ENCODE data around the gene VAMP2. TPM values are rescaled to one million over a fixed set of nuclear protein-coding genes. Genes with fewer than 3 reads are reported as not detected.

The VAMP2 gene
- total and polyA plus RNA-seq, 9 of the 15 experiments (the other 6 are each of a cell fraction or from before 2014, with no cell fraction given), result 2.3 to 31.8 (median 6.0) TPM

- TF ChIP-seq, protein P1, sequence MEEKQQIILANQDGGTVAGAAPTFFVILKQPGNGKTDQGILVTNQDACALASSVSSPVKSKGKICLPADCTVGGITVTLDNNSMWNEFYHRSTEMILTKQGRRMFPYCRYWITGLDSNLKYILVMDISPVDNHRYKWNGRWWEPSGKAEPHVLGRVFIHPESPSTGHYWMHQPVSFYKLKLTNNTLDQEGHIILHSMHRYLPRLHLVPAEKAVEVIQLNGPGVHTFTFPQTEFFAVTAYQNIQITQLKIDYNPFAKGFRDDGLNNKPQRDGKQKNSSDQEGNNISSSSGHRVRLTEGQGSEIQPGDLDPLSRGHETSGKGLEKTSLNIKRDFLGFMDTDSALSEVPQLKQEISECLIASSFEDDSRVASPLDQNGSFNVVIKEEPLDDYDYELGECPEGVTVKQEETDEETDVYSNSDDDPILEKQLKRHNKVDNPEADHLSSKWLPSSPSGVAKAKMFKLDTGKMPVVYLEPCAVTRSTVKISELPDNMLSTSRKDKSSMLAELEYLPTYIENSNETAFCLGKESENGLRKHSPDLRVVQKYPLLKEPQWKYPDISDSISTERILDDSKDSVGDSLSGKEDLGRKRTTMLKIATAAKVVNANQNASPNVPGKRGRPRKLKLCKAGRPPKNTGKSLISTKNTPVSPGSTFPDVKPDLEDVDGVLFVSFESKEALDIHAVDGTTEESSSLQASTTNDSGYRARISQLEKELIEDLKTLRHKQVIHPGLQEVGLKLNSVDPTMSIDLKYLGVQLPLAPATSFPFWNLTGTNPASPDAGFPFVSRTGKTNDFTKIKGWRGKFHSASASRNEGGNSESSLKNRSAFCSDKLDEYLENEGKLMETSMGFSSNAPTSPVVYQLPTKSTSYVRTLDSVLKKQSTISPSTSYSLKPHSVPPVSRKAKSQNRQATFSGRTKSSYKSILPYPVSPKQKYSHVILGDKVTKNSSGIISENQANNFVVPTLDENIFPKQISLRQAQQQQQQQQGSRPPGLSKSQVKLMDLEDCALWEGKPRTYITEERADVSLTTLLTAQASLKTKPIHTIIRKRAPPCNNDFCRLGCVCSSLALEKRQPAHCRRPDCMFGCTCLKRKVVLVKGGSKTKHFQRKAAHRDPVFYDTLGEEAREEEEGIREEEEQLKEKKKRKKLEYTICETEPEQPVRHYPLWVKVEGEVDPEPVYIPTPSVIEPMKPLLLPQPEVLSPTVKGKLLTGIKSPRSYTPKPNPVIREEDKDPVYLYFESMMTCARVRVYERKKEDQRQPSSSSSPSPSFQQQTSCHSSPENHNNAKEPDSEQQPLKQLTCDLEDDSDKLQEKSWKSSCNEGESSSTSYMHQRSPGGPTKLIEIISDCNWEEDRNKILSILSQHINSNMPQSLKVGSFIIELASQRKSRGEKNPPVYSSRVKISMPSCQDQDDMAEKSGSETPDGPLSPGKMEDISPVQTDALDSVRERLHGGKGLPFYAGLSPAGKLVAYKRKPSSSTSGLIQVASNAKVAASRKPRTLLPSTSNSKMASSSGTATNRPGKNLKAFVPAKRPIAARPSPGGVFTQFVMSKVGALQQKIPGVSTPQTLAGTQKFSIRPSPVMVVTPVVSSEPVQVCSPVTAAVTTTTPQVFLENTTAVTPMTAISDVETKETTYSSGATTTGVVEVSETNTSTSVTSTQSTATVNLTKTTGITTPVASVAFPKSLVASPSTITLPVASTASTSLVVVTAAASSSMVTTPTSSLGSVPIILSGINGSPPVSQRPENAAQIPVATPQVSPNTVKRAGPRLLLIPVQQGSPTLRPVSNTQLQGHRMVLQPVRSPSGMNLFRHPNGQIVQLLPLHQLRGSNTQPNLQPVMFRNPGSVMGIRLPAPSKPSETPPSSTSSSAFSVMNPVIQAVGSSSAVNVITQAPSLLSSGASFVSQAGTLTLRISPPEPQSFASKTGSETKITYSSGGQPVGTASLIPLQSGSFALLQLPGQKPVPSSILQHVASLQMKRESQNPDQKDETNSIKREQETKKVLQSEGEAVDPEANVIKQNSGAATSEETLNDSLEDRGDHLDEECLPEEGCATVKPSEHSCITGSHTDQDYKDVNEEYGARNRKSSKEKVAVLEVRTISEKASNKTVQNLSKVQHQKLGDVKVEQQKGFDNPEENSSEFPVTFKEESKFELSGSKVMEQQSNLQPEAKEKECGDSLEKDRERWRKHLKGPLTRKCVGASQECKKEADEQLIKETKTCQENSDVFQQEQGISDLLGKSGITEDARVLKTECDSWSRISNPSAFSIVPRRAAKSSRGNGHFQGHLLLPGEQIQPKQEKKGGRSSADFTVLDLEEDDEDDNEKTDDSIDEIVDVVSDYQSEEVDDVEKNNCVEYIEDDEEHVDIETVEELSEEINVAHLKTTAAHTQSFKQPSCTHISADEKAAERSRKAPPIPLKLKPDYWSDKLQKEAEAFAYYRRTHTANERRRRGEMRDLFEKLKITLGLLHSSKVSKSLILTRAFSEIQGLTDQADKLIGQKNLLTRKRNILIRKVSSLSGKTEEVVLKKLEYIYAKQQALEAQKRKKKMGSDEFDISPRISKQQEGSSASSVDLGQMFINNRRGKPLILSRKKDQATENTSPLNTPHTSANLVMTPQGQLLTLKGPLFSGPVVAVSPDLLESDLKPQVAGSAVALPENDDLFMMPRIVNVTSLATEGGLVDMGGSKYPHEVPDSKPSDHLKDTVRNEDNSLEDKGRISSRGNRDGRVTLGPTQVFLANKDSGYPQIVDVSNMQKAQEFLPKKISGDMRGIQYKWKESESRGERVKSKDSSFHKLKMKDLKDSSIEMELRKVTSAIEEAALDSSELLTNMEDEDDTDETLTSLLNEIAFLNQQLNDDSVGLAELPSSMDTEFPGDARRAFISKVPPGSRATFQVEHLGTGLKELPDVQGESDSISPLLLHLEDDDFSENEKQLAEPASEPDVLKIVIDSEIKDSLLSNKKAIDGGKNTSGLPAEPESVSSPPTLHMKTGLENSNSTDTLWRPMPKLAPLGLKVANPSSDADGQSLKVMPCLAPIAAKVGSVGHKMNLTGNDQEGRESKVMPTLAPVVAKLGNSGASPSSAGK (IDR thresholded peaks at IDR 0.05), result peak; percentile 87
- TF ChIP-seq ARID1B (IDR thresholded peaks at IDR 0.05) (no peak), E2F6 (IDR thresholded peaks at IDR 0.05; ENCODE audit: borderline replicate concordance in 1 of 2, extremely low read depth in 1 of 2, insufficient read depth in 1 of 2, insufficient read length in 1 of 2, low read depth in 1 of 2, low read length in 1 of 2, poor library complexity in 1 of 2, severe bottlenecking in 1 of 2) (peak; percentile 81 to 96), MAZ (CRISPR knock-in tag; conservative IDR thresholded peaks at IDR 0.05 in 1 of 2, IDR thresholded peaks at IDR 0.05 in 1 of 2) (no peak; a peak in 2 of 4 replicates), DDX20 (tag; IDR thresholded peaks at IDR 0.05; ENCODE audit: low read depth) (no peak), SNRNP70 (optimal IDR thresholded peaks at IDR 0.05; ENCODE audit: low read depth, low read length) (no peak), TBP (optimal IDR thresholded peaks at IDR 0.05; ENCODE audit: low read depth, low read length) (peak; percentile 87), TSC22D4 (tag; IDR thresholded peaks at IDR 0.05) (no peak), GABPB1 (CRISPR knock-in tag; IDR thresholded peaks at IDR 0.05) (peak; percentile 81), ARID2 (IDR thresholded peaks at IDR 0.05) (no peak)
- TF ChIP-seq, protein P2, sequence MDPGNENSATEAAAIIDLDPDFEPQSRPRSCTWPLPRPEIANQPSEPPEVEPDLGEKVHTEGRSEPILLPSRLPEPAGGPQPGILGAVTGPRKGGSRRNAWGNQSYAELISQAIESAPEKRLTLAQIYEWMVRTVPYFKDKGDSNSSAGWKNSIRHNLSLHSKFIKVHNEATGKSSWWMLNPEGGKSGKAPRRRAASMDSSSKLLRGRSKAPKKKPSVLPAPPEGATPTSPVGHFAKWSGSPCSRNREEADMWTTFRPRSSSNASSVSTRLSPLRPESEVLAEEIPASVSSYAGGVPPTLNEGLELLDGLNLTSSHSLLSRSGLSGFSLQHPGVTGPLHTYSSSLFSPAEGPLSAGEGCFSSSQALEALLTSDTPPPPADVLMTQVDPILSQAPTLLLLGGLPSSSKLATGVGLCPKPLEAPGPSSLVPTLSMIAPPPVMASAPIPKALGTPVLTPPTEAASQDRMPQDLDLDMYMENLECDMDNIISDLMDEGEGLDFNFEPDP (CRISPR knock-in tag; IDR thresholded peaks at IDR 0.05), result no peak
Observed at GRCh38 chr17:8209907-8210760, 47.4 kb upstream of the VAMP2 start, which contains the start of gene AURKB (continued).
